GM18498 (cell line): ENCODE data around the gene TDRD10.

ENCODE experiments used
- ATAC-seq: cut with Tn5 transposase; IDR thresholded peaks from one replicate; pipeline ENCODE4 v1.9.1; 2021; ENCODE audit warnings: mild to moderate bottlenecking, moderate library complexity; ENCODE audit not compliant: unreplicated experiment

Gene TDRD10

DNA sequence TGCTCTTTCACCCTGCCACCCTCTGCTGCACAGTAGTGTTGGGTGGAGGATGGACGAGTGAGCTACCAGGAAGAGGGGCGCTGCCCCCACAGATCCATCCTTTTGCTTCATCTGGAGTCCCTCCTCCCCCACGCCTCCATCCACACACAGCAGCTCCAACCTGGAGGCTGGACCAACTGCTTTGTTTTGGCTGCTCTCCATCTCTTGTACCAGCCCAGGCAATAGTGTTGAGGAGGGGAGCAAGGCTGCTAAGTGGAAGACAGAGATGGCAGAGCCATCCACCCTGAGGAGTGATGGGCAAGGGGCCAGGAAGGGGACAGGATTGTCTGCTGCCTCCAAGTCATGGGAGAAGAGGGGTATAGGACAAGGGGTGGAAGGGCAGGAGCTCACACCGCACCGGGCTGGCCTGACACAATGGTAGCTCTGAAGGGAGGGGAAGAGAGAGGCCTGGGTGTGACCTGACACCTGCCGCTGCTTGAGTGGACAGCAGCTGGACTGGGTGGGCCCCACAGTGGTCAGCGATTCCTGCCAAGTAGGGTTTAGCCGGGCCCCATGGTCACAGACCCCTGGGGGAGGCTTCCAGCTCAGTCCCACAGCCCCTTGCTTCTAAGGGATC is 74.0 kb downstream of the TDRD10 start:
- no peak for ATAC-seq

DNA sequence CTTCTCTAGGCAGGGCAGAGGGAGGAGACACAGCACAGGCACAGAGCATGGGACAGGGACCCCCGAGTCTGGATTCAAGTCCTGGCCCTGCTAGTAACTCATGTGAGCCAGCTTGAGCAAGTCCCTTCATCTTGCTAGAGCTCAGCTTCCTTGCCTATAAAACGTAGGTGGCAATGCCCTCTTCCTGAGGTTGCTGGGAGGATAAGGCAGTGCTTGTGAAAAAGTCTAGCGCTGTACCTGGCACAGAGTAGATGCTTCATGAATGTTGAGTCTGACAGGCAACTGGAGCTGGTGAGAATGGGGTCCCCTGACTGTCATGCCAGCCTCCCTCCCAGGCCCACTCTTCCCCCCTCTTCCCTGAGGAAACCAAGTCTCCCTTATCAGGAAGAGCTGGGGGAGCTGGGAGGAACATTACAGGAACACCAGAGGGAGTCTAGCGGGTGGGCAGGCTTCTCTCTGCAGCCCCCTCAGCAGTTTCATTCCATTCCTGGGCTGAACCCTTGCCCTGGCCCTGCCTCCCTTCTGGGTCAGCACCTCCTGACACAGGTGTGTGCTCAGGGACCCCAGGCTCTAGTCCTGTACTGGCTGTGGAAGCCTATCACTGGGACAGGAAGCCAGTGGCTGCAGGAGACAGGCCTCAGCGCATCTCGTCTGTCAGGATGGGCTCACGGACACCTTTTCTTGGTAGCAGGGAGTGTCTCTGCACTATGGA is 75.5 kb downstream of the TDRD10 start:
- ATAC-seq: no peak

DNA sequence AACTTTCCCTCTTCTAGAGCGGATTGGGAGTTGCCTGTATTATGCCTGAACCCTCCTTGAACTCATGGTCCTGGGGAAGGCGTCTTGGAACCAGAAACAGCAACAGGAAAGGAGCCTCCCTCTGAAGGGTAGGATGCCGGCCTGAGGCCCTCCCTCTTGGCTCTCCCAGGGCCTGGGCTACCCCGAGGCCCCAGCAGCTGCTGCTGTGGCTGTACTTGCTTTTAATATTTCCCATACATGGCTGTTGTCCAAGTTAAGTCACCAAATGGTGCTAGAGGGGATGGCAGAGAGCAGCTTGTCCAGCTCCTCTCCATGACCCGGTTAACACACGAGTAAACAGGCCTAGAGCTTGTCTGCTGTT is 76.0 kb downstream of the TDRD10 start:
- no peak for ATAC-seq

DNA sequence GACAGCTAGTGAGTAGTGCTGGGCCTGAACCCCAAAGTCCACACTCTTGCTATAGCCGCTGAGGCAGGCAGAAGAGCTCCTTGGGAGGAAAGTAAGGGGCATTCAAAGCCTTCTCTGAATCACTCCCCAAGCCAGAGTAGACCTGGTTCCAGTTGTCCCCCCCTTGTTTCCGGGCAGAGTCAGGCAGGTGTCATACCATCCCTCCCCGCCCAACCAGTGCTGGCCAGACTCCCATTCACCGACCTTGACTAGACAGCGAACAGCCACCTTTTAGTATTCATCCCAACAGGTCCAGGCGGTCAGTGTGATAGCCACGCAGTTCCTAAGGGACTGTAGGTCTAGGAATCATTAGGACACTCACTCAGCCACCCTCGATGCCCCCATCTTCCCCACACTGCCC is 77.4 kb downstream of the TDRD10 start:
- no peak for ATAC-seq

DNA sequence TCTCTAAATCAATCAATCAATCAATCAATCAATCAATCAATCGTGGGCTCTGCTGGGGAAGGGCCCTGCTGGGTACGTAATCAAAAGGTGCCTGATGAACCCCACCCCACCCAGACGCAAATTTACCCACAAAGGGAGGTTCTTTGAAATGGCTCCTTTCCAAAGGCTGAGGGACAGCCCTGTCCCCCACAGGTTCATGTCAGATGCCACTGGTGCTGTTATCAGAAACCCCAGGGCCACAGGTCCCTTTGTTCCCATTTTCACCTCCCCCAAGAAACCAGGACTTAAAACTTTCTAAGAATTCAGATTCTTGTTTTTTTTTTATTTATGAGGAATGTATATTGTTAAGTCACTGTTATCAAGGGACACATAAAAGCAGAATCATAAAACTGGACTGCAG is 79.7 kb downstream of the TDRD10 start:
- ATAC-seq: no peak

- no peak for ATAC-seq
Observed at GRCh38 chr1:154582885-154583284, 80.9 kb downstream of the TDRD10 start.

GRCh38 chr1:154583773-154584172 is 81.8 kb downstream of the TDRD10 start:
- no peak for ATAC-seq

DNA sequence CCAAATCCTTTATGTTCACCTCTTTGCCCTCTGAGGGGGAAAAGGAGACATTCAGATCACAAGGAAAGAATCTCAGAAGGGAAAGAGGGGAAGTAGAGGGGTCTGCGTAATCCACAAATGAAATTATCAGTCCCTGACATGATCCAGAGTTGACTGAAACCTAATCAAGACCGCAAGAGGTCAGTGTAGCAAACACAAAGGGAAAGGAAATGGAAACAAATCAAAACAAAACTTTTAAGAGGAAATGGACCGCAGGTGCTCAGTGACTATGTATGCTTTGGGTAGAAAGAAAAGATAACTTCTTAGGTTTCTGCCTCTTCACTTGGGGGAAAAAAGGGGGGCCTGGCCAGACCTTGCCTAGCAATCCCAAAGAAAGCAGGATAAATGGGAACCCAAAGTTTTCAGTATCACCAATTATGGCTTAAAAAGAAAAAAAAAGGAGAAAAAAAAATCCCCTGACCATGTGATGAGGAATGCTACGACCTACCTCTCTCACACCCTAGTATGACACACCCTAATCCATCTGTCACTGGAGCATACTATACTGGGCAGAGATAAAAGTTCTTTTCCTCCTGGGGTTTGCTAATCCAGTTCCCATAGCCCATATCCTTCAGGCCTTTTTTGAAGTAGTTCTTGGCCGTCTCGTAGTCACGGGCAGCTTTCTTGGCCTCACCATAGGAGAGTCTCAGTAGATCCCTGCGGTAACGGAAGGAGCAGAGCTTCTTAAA is 82.4 kb downstream of the TDRD10 start:
- ATAC-seq: no peak

DNA sequence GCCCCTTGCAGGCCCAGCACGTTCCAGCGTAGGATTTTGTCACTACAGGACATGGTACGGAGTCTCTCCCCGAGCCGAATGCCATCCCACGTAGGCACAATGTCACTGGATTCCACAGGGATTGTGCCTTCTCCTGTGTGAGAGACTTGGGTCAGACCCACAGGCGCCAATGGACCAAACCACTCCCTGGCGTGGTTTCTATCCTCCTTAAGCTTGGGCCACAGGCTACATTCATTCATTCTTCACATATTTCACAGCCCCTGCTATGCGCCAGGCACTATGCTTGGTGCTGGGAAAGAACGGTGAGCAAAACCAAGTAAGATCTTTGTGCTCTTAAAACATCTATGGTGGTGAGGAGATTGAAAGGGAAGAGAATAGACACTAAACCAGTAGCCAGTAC is 84.2 kb downstream of the TDRD10 start:
- ATAC-seq: no peak

DNA sequence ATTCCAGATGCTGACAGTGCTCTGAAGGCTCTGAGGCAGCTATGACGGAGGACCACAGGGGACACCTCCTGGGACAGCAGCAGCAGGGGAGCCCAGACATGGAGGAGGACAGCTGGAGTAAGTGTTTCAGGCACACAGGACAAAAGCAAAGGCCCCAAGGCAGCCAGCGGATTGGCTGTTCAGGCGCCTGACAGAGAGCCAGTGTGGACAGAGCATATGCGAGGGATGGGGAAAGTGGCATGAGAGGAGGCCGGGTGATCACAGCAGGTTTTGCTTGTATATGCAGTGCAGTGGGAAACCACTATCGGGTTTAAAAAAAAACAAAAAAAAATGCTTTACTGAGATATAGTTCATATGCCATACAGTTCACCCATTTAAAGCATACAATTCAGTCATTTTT is 84.6 kb downstream of the TDRD10 start:
- no peak for ATAC-seq

- ATAC-seq: no peak
Observed at GRCh38 chr1:154589780-154590179, 87.8 kb downstream of the TDRD10 start.

DNA sequence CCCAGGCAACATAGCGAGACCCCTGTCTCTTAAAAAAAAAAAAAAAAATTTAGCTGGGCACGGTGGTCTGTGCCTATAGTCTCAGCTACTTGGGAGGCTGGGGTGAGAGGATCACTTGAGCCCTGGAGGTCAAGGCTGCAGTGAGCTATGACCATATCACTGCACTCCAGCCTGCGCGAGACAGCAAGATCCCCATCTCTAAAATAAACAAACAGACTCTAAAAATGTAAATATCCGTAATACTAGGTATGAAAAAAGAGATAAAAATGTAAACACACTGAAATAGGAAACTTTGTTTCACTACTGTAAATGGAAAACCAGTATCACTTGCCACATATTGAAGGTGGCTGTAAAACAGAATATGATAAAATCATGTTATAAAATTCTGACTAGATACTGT is 88.7 kb downstream of the TDRD10 start:
- ATAC-seq: no peak

DNA sequence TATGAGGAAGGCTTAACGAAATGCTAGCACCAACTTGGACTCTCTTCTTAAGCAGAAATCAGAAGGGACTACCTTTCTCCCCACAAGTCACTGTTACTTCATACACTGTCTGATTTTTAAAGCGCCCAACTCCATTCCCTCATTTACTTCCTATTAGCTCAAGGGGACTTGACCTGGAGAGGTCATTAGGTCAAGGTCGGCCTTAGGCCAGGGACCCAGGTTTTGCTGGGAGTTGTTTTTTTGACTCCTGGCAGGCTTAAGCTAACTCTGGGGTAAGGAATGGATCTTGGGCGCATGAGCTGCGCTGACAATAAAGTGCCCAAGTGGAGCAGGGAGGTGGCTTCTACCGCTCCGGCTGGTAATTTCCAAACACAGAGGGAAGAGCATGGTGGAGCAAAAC is 89.2 kb downstream of the TDRD10 start:
- ATAC-seq: no peak

DNA sequence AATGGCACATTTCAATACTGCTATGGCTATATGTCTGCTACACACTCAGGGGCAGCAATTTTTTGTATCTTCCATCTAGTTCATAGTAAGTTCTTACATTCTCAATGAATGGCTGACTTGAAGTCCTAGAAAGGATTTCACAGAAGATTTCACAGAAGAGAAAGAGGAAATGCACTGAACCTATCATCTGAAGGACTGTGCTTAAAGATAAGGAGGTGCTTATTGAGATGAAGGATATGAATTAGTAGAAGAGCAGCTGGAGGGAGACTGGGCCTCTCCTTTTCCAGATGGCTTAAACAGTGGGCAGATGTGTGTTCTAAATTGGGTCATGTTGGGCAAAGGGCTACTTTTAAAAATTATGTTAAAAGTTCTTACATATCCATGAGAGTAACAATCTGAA is 91.4 kb downstream of the TDRD10 start:
- ATAC-seq: no peak

GRCh38 chr1:154594811-154595210 is 92.8 kb downstream of the TDRD10 start:
- no peak for ATAC-seq

- ATAC-seq: no peak
Observed at GRCh38 chr1:154595621-154596020, 93.6 kb downstream of the TDRD10 start.
